ENCODE data around the gene ULK1.

- TF ChIP-seq YY1 (IDR thresholded peaks at IDR 0.05; ENCODE audit: low read depth) = no peak
- no peak for TF ChIP-seq EP300 (IDR thresholded peaks at IDR 0.05; ENCODE audit: borderline replicate concordance)
- no peak for TF ChIP-seq TAF1 (IDR thresholded peaks at IDR 0.05; ENCODE audit: low read depth)
- TF ChIP-seq CEBPB (IDR thresholded peaks at IDR 0.05) = no peak
- no peak for TF ChIP-seq NFIC (IDR thresholded peaks at IDR 0.05)
- TF ChIP-seq FOXM1 (IDR thresholded peaks at IDR 0.05; ENCODE audit: borderline replicate concordance, low read depth) = no peak
Measured at GRCh38 chr12:131873293-131873692, 21.1 kb upstream of the ULK1 start.
